Testis (tissue), 2 donors: ENCODE results near the gene IQSEC1.

Source experiments
- CTCF ChIP-seq, 3 experiments: fragments of 450-650 bp in 2 of 3; fragments of 200-600 bp in 1 of 3; sonication (generic) in 1 of 3; IDR thresholded peaks; one replicate each; pipeline ENCODE4 v1.5.1; 2016 to 2019; ENCODE audit warnings: antibody characterized with exemption in 3 of 3, mild to moderate bottlenecking in 2 of 3, moderate library complexity in 1 of 3
- POLR2A ChIP-seq: fragments of 450-650 bp; IDR thresholded peaks from one replicate; pipeline ENCODE4 v1.6.1; 2017; ENCODE audit warnings: antibody characterized with exemption, mild to moderate bottlenecking, moderate library complexity

DNA sequence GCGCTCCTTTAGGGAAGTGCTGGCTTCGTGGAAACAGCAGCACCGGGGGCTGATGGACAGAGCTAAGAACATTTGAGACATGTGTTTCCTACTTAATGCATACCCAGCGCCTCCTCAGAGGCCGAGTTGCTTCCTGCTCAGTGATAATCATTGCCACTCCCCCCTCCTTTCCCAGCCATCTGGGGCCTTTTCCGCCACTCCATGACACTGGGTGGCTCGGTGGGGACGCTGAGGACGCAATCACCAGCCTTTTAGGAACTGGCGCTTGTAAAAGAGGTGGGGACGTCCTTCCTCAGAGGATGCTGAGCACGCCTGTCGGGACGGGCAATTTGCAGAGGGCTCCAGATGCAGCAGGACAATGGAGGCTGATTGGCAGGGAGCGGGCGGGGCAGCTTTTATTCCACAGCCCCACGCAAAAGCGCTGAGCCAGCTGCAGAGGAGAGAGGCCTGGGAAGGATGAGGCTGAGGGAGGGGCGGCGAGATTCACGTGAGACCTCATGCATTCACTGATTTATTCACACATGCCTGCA is 22.2 kb upstream of the IQSEC1 start:
- TF ChIP-seq POLR2A (no peak), CTCF (IDR thresholded peaks at IDR 0.05) (no peak)
